ENCODE measurements around the gene CDK5RAP2. TPM values are rescaled to one million over a fixed set of nuclear protein-coding genes. Genes with fewer than 3 reads are reported as not detected.

CDK5RAP2 gene
- total and polyA plus RNA-seq, 2 experiments from 2014 or later, result 23.9 to 30.9 TPM

DNA sequence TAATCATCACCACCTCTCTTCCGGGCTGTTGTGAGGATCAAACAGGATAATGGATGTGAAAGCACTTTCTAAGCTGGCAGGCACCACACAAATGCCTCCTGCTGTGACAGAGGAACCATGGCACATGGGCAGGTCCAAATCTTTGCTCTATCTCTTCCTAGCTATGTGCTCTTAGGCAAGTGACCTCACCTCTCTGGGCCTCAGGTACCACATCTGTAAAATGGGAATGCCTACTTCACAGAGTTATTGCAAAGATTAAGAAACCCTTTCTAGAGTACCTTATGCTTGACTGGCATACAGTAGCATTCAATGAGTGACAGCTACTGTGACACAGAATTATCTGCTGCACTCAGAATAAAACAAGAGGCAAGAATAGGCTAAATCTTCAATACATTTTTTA is 51.6 kb downstream of the CDK5RAP2 start:
- no peaks in the 10 kb centered on the region for H3K9me2 ChIP-seq (replicated peaks; ENCODE audit: insufficient read depth)
- no peak overlapping the region for H3K4me3 ChIP-seq
- no peaks in the 10 kb centered on the region for H3K9me3 ChIP-seq (ENCODE audit: low read depth)
- H3K4me1 ChIP-seq (ENCODE audit: insufficient read depth), result peaks cover 10% of the 10 kb centered on the region
- no peak for DNase-seq (ENCODE audit: low spot score)
- H4K20me1 ChIP-seq (ENCODE audit: insufficient read depth, poor library complexity, severe bottlenecking), result no peaks in the 10 kb centered on the region
- no peak overlapping the region for H2AFZ ChIP-seq
- no peak for TF ChIP-seq EZH2phosphoT487 (IDR thresholded peaks at IDR 0.05; ENCODE audit: low read depth, severe bottlenecking, unreplicated experiment)
- TF ChIP-seq EZH2 (IDR thresholded peaks at IDR 0.05; ENCODE audit: borderline replicate concordance), result no peak
- TF ChIP-seq, protein P1, sequence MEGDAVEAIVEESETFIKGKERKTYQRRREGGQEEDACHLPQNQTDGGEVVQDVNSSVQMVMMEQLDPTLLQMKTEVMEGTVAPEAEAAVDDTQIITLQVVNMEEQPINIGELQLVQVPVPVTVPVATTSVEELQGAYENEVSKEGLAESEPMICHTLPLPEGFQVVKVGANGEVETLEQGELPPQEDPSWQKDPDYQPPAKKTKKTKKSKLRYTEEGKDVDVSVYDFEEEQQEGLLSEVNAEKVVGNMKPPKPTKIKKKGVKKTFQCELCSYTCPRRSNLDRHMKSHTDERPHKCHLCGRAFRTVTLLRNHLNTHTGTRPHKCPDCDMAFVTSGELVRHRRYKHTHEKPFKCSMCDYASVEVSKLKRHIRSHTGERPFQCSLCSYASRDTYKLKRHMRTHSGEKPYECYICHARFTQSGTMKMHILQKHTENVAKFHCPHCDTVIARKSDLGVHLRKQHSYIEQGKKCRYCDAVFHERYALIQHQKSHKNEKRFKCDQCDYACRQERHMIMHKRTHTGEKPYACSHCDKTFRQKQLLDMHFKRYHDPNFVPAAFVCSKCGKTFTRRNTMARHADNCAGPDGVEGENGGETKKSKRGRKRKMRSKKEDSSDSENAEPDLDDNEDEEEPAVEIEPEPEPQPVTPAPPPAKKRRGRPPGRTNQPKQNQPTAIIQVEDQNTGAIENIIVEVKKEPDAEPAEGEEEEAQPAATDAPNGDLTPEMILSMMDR (IDR thresholded peaks at IDR 0.05; ENCODE audit: poor library complexity), result no peak
- H3K36me3 ChIP-seq (replicated peaks; ENCODE audit: insufficient read depth, low read depth), result no peaks in the 10 kb centered on the region
- H3K79me2 ChIP-seq, result no peaks in the 10 kb centered on the region
- H3K4me2 ChIP-seq, result no peak overlapping the region
- H3K27ac ChIP-seq, result no peak overlapping the region
- 96% methylated on average over 1 of the region's 1 CpG for WGBS (ENCODE audit: low lambda C conversion rate, missing lambda C conversion rate)
- H3K27me3 ChIP-seq, result no peaks in the 10 kb centered on the region

DNA sequence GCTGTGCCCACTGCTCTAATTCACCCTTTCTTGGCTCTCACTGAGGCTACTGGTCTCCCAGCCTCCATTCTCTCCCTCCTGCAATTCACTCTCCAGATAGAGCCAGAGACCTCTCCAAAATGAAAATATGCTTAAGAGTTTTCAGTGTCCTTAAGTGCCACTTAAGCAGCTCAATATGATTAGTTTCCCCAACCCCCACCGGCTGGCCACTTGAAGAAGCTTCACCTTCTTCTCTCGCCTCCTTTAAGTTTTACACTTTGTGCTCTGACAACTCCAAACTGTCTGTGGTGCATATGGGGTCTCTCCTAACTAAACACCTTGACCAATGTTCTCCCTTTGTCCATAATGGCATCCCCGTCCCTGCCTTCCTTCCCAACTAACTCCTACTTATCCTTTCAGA is 53.4 kb downstream of the CDK5RAP2 start:
- H3K9me3 ChIP-seq (ENCODE audit: low read depth), result no peaks in the 10 kb centered on the region
- no peak overlapping the region for H2AFZ ChIP-seq
- H3K4me3 ChIP-seq, result no peak overlapping the region
- no peaks in the 10 kb centered on the region for H3K9me2 ChIP-seq (replicated peaks; ENCODE audit: insufficient read depth)
- no peak overlapping the region for H3K27ac ChIP-seq
- no peak overlapping the region for H3K4me2 ChIP-seq
- H3K27me3 ChIP-seq, result no peaks in the 10 kb centered on the region
- no peaks in the 10 kb centered on the region for H3K36me3 ChIP-seq (replicated peaks; ENCODE audit: insufficient read depth, low read depth)
- H4K20me1 ChIP-seq (ENCODE audit: insufficient read depth, poor library complexity, severe bottlenecking), result no peaks in the 10 kb centered on the region
- TF ChIP-seq EZH2 (IDR thresholded peaks at IDR 0.05; ENCODE audit: borderline replicate concordance), result no peak
- TF ChIP-seq EZH2phosphoT487 (IDR thresholded peaks at IDR 0.05; ENCODE audit: low read depth, severe bottlenecking, unreplicated experiment), result no peak
- TF ChIP-seq, protein P1 (IDR thresholded peaks at IDR 0.05; ENCODE audit: poor library complexity), result no peak
- 93% methylated on average over 3 of the region's 3 CpGs for WGBS (ENCODE audit: low lambda C conversion rate, missing lambda C conversion rate)
- H3K79me2 ChIP-seq, result no peaks in the 10 kb centered on the region
- H3K4me1 ChIP-seq (ENCODE audit: insufficient read depth), result no peaks in the 10 kb centered on the region
- DNase-seq (ENCODE audit: low spot score), result no peak

DNA sequence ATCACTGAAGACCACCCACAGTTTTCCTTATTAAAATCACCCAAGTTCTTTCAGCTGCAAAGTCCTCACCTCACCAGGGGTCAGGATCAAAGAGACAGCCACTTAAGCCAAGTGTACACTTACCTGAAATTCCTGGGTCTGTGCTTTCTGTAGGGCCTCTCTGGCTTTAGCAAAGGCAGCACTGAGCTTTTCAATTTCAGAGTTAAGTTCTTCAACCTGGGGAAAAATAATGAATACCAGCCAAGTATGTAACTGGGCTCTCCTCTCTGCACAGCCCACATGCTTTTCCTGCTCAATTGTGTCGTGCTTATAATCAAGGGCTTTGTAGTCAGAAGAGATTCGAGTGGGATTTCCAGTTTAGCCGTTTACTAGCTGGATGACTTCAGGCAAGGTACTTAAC is 55.1 kb downstream of the CDK5RAP2 start:
- WGBS (ENCODE audit: low lambda C conversion rate, missing lambda C conversion rate), result 72% methylated on average over 3 of the region's 3 CpGs
- Histone ChIP-seq H3K4me1 (ENCODE audit: insufficient read depth) (no peaks in the 10 kb centered on the region), H4K20me1 (ENCODE audit: insufficient read depth, poor library complexity, severe bottlenecking) (no peaks in the 10 kb centered on the region), H3K36me3 (replicated peaks; ENCODE audit: insufficient read depth, low read depth) (no peaks in the 10 kb centered on the region), H2AFZ (no peak overlapping the region), H3K4me2 (no peak overlapping the region), H3K9me3 (ENCODE audit: low read depth) (no peaks in the 10 kb centered on the region), H3K9me2 (replicated peaks; ENCODE audit: insufficient read depth) (no peaks in the 10 kb centered on the region), H3K27ac (no peak overlapping the region), H3K4me3 (no peak overlapping the region), H3K79me2 (no peaks in the 10 kb centered on the region), H3K27me3 (no peaks in the 10 kb centered on the region)
- no peak for DNase-seq (ENCODE audit: low spot score)
- TF ChIP-seq, protein P1 (IDR thresholded peaks at IDR 0.05; ENCODE audit: poor library complexity), result no peak
- TF ChIP-seq EZH2phosphoT487 (IDR thresholded peaks at IDR 0.05; ENCODE audit: low read depth, severe bottlenecking, unreplicated experiment) (no peak), EZH2 (IDR thresholded peaks at IDR 0.05; ENCODE audit: borderline replicate concordance) (no peak)

DNA sequence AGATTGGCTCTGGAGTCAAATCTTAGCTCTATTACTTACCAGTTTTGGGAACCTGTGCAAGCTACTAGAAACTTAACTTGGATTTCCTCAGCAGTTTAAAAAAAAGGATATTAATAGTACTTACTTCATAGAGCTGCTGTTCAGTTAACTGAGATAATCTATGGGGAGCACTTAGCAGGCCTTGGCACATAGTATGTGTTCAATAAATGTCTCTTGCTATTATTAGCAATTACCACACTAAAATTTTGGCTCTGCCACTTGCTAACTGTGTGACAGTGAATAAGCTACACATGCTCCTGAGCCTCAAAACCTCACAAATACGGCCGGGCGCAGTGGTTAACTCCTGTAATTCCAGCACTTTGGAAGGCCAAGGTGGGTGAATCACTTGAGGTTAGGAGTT is 55.9 kb downstream of the CDK5RAP2 start:
- Histone ChIP-seq H2AFZ (no peak overlapping the region), H3K36me3 (replicated peaks; ENCODE audit: insufficient read depth, low read depth) (no peaks in the 10 kb centered on the region), H3K9me3 (ENCODE audit: low read depth) (no peaks in the 10 kb centered on the region), H3K27me3 (no peaks in the 10 kb centered on the region), H3K4me3 (no peak overlapping the region), H4K20me1 (ENCODE audit: insufficient read depth, poor library complexity, severe bottlenecking) (no peaks in the 10 kb centered on the region), H3K27ac (no peak overlapping the region), H3K4me1 (ENCODE audit: insufficient read depth) (no peaks in the 10 kb centered on the region), H3K9me2 (replicated peaks; ENCODE audit: insufficient read depth) (no peaks in the 10 kb centered on the region), H3K79me2 (no peaks in the 10 kb centered on the region), H3K4me2 (no peak overlapping the region)
- WGBS (ENCODE audit: low lambda C conversion rate, missing lambda C conversion rate), result 97% methylated on average over 3 of the region's 3 CpGs
- no peak for DNase-seq (ENCODE audit: low spot score)
- TF ChIP-seq, protein P1 (IDR thresholded peaks at IDR 0.05; ENCODE audit: poor library complexity), result no peak
- TF ChIP-seq EZH2phosphoT487 (IDR thresholded peaks at IDR 0.05; ENCODE audit: low read depth, severe bottlenecking, unreplicated experiment) (no peak), EZH2 (IDR thresholded peaks at IDR 0.05; ENCODE audit: borderline replicate concordance) (no peak)
